T-cell (primary cell): ENCODE results near the gene LGMN. TPM values are rescaled to one million over a fixed set of nuclear protein-coding genes. Genes with fewer than 3 reads are reported as not detected.
"Not testable (repeated sequence)": the region's sequence is repeated elsewhere in the genome, so short reads cannot be mapped to it uniquely, and the experiment has no call there.

Source experiments
- ATAC-seq, 4 experiments: fragments of 200-7000 bp in 3 of 4; fragments of 150-1000 bp in 1 of 4; cut with Tn5 transposase; replicated peaks in 1 of 4; 1 replicate in 3 of 4; 2 replicates in 1 of 4; pipeline ENCODE4 v1.10.0; 2021; ENCODE audit warnings: moderate library complexity in 3 of 4, mild to moderate bottlenecking in 2 of 4, moderate number of reproducible peaks in 1 of 4
- CTCF ChIA-PET, 2 donors: fragments of 300-600 bp; sonication (Branson Sonifier 250); formaldehyde crosslinking; loops; one replicate each; lab custom pipeline; 2022; ENCODE audit warnings: antibody characterized with exemption in 2 of 2; lab: Charles Lee
- POLR2A ChIA-PET, 2 donors: fragments of 300-600 bp; sonication (Branson Sonifier 250); formaldehyde crosslinking; loops; one replicate each; lab custom pipeline; 2022; ENCODE audit warnings: antibody characterized with exemption in 2 of 2; lab: Charles Lee
- DNase-seq, 35 experiments: peaks; one replicate each; pipeline versions ENCODE4 v3.0.0 to v3.0.0-alpha.2; 2013 to 2023
- H3K27ac ChIP-seq: one replicate; pipeline ENCODE4 v1.5.1; 2013; ENCODE audit warnings: low read length
- H3K27me3 ChIP-seq, 2 experiments: replicated peaks in 1 of 2; 1 replicate in 1 of 2; 2 replicates in 1 of 2; pipeline versions ENCODE4 v1.6.1 to v1.7.0; 2013; ENCODE audit warnings: low read length in 1 of 2, mixed read lengths in 1 of 2; ENCODE audit not compliant: control insufficient read depth in 2 of 2, insufficient read depth in 2 of 2; ENCODE audit errors: extremely low read depth in 1 of 2
- H3K36me3 ChIP-seq, 2 donors: 1 replicate in 1 of 2; 2 replicates in 1 of 2; pipeline versions ENCODE4 v1.6.1 to v1.7.0; 2013; ENCODE audit warnings: low read length in 1 of 2; ENCODE audit not compliant: control insufficient read depth in 2 of 2, insufficient read depth in 1 of 2; ENCODE audit errors: extremely low read depth in 1 of 2
- H3K4me1 ChIP-seq, 2 experiments: 1 replicate in 1 of 2; 2 replicates in 1 of 2; pipeline versions ENCODE4 v1.6.1 to v1.7.0; 2013; ENCODE audit warnings: low read length in 2 of 2, mixed read lengths in 1 of 2; ENCODE audit not compliant: insufficient read depth in 2 of 2, control insufficient read depth in 1 of 2; ENCODE audit errors: extremely low read depth in 1 of 2
- H3K4me3 ChIP-seq, 2 donors: 1 replicate in 1 of 2; 2 replicates in 1 of 2; pipeline versions ENCODE4 v1.5.1 to v1.7.0; 2013; ENCODE audit warnings: mild to moderate bottlenecking in 2 of 2, low read length in 1 of 2, moderate library complexity in 1 of 2; ENCODE audit not compliant: control insufficient read depth in 1 of 2; ENCODE audit errors: extremely low read depth in 1 of 2
- H3K9me3 ChIP-seq: 2 replicates; pipeline ENCODE4 v1.7.0; 2013
- H3K27ac Mint-ChIP-seq, 2 donors: one replicate each; pipeline ENCODE4 v1.8.0; 2020 to 2021; ENCODE audit warnings: mild to moderate bottlenecking in 2 of 2, mixed read lengths in 2 of 2
- H3K27me3 Mint-ChIP-seq, 2 donors: one replicate each; pipeline ENCODE4 v1.8.0; 2021 to 2022; ENCODE audit warnings: mixed read lengths in 2 of 2
- H3K36me3 Mint-ChIP-seq: one replicate; pipeline ENCODE4 v1.8.0; 2021; ENCODE audit warnings: mixed read lengths
- H3K4me1 Mint-ChIP-seq, 3 donors: one replicate each; pipeline ENCODE4 v1.8.0; 2020 to 2022; ENCODE audit warnings: mixed read lengths in 3 of 3, mild to moderate bottlenecking in 1 of 3
- H3K4me3 Mint-ChIP-seq, 3 donors: one replicate each; pipeline ENCODE4 v1.8.0; 2020 to 2022; ENCODE audit warnings: mild to moderate bottlenecking in 3 of 3, mixed read lengths in 3 of 3, moderate library complexity in 3 of 3
- H3K9me3 Mint-ChIP-seq, 3 donors: one replicate each; pipeline ENCODE4 v1.8.0; 2020 to 2022; ENCODE audit warnings: mixed read lengths in 3 of 3
- WGBS: methylation state at CpG from one replicate; pipeline ENCODE4 v1.1.5; 2013; ENCODE audit warnings: missing lambda C conversion rate; ENCODE audit not compliant: insufficient coverage; 5-methylcytosine and 5-hydroxymethylcytosine counted together
- total RNA-seq, 35 experiments: library from RNA in 6 of 35; stranded (reverse) in 6 of 35; fragments of 120-200 nt in 1 of 35; gene quantifications; one replicate each; pipeline versions ENCODE4 v1.2.1 to v1.2.4 and lab custom pipeline; 2013 to 2026

LGMN gene
- total RNA-seq, 5 donors from 2014 or later (not counting 1 experiment from before 2014, with no cell fraction given), result 6.1 to 11.1 (median 8.8) TPM

DNA sequence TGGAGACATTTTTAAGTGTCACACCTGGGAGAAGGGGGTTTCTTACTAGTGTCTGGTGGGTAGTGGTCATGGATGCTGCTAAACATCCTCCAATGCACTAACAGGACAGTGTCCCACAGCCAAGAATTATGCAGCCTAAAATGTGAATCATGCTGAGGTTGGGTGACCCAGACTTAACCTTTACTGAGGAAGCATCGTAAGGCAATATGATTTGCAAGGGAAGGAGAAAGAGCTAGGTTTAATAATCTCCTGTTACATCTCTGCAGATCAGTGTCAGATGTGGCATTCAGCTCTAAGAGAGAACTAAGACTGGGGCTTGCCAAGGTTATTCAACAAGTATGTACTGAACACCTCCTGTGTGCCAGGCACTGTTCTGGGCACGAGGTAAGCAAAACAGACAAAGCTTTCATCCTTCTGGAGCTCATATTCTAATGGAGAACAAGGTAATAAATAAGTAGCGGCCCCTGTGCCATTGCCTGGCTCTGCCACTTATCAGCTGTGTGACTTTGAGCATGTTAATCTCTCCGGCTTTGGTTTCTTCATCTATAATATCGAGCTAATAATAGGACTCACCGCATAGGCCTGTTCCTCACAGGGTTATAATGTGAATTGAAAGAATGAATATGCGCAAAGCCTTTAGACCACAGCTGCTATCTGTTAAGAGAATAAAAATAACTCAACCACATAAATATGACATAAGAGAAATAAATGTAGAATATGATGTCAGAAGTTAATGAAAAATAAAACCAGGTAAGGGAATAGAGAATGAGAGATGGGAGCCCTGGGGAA is 32.2 kb upstream of the LGMN start:
- POLR2A ChIA-PET, result interaction anchor here in 1 of 2 donors (0.6 to 1.0 kb wide), 2 partner anchors 13 to 15 kb away, joined by 3 read pairs; no protein-coding TSS in a partner anchor
- Mint-ChIP-seq H3K27ac (no peak overlapping the region), H3K4me1 (peaks cover 0 to 11% (median 0%) of the 10 kb centered on the region in 3 donors), H3K9me3 (no peaks in the 10 kb centered on the region), H3K4me3 (no peak overlapping the region), H3K36me3 (no peaks in the 10 kb centered on the region), H3K27me3 (no peaks in the 10 kb centered on the region)
- CTCF ChIA-PET, result interaction anchor here (0.7 to 1.2 kb wide), 3 partner anchors 24 to 66 kb away, joined by 3 to 5 read pairs (median 3); partner anchors contain the start of gene LGMN (in 1 of the 2)
- H3K4me3 ChIP-seq, result no peak overlapping the region
- no peak for DNase-seq
- no CpG with 5 or more reads among the region's 7 CpGs for WGBS
- ATAC-seq, result peak; percentile 22 to 68 (median 41)
- no peaks in the 10 kb centered on the region for H3K9me3 ChIP-seq
- H3K4me1 ChIP-seq, result peaks cover 0 to 4% of the 10 kb centered on the region in 2 experiments
- H3K36me3 ChIP-seq, result no peaks in the 10 kb centered on the region
- H3K27me3 ChIP-seq, result no peaks in the 10 kb centered on the region
- no peak overlapping the region for H3K27ac ChIP-seq

- H3K27ac Mint-ChIP-seq, H3K9me3 Mint-ChIP-seq, H3K27me3 Mint-ChIP-seq, H3K27me3 ChIP-seq, H3K9me3 ChIP-seq, H3K27ac ChIP-seq, DNase-seq, H3K4me1 ChIP-seq, POLR2A ChIA-PET, H3K36me3 Mint-ChIP-seq, H3K4me3 Mint-ChIP-seq, H3K4me3 ChIP-seq, H3K36me3 ChIP-seq: not testable (repeated sequence)
- peak in 2 of 4 experiments; percentile 32 to 40 for ATAC-seq
- peaks cover 0 to 19% (median 2%) of the 10 kb centered on the region in 3 donors for H3K4me1 Mint-ChIP-seq
- WGBS, result no CpG with 5 or more reads among the region's 3 CpGs
- CTCF ChIA-PET, result interaction anchor here in 1 of 2 donors (0.6 kb wide), 1 partner anchor 169 kb away, joined by 3 read pairs; no protein-coding TSS in a partner anchor
Observed at GRCh38 chr14:92778868-92779565, 30.6 kb upstream of the LGMN start.

DNA sequence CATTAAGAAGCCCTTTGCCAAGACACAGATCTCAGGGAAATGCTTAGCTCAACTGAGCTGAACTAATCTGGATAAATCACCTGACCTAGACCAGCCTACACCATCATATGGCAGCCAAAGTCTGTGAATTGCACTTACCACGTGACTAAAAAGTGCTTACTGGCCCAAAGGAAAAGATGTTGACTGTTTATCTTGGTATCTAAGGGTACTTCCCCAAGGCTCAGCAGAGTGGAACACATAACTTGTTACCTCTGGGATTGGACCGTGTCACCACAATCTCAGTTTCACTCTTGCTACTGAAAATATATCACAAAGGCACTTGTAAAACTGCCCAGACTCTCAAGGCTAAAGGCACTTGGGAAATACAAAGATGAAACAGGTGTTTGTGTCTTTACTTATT is 26.9 kb upstream of the LGMN start:
- H3K27ac ChIP-seq, H3K27me3 ChIP-seq, H3K36me3 ChIP-seq, H3K27me3 Mint-ChIP-seq, H3K9me3 Mint-ChIP-seq, H3K36me3 Mint-ChIP-seq, H3K4me3 Mint-ChIP-seq, H3K4me1 ChIP-seq, H3K9me3 ChIP-seq, H3K4me3 ChIP-seq, H3K27ac Mint-ChIP-seq: not testable (repeated sequence)
- ATAC-seq (peak in 1 of 4 experiments; percentile 69), DNase-seq (peak in 1 of 35 experiments; percentile 22)
- CTCF ChIA-PET, result interaction anchor here in 1 of 2 donors (0.6 kb wide), 1 partner anchor 137 kb away, joined by 3 read pairs; no protein-coding TSS in a partner anchor
- POLR2A ChIA-PET, result interaction anchor here in 1 of 2 donors (0.7 kb wide), 1 partner anchor 273 kb away, joined by 4 read pairs; no protein-coding TSS in a partner anchor
- no CpG with 5 or more reads among the region's 2 CpGs for WGBS
- peaks cover 0 to 17% (median 2%) of the 10 kb centered on the region in 3 donors for H3K4me1 Mint-ChIP-seq

- Histone ChIP-seq H3K4me1 (no peaks in the 10 kb centered on the region), H3K36me3 (no peaks in the 10 kb centered on the region), H3K9me3 (no peaks in the 10 kb centered on the region), H3K27ac (no peak overlapping the region), H3K27me3 (peaks cover 0 to 3% of the 10 kb centered on the region in 2 experiments), H3K4me3 (no peak overlapping the region)
- H3K4me1 Mint-ChIP-seq, result peaks cover 0 to 15% (median 2%) of the 10 kb centered on the region in 3 donors
- CTCF ChIA-PET, result no interaction called here
- WGBS, result 100% methylated on average over 1 of the region's 8 CpGs
- no peak for DNase-seq
- no peak for ATAC-seq
- H3K27me3 Mint-ChIP-seq, result no peaks in the 10 kb centered on the region
- H3K27ac Mint-ChIP-seq, result no peak overlapping the region
- H3K9me3 Mint-ChIP-seq, result no peaks in the 10 kb centered on the region
- POLR2A ChIA-PET, result no interaction called here
- H3K4me3 Mint-ChIP-seq, result no peak overlapping the region
- no peaks in the 10 kb centered on the region for H3K36me3 Mint-ChIP-seq
Observed at GRCh38 chr14:92774572-92774971, 26.1 kb upstream of the LGMN start.

DNA sequence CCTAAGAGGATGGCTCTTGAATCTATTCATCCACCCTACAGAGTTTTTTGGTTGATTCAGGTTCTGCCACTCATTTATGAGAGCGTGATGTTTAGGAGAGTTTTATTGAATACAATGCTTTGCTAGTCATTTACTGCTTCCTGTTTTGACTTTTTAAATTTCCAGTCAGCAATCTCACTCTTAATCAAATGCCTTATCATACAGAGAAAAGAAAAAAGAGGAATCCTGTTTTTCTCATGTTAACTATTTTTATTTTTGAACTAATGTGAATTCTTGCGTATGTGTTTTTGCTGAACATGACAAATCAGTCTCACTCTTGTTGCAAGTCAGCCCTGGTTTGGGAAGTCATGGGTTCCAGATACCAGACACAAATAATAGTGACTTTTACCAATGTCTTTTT is 22.1 kb upstream of the LGMN start:
- Histone ChIP-seq H3K27ac (no peak overlapping the region), H3K27me3 (peaks cover 0 to 4% of the 10 kb centered on the region in 2 experiments), H3K4me1 (no peaks in the 10 kb centered on the region), H3K36me3 (no peaks in the 10 kb centered on the region), H3K4me3 (no peak overlapping the region), H3K9me3 (no peaks in the 10 kb centered on the region)
- no CpG with 5 or more reads among the region's 2 CpGs for WGBS
- Mint-ChIP-seq H3K27ac (peak overlapping the region in 1 of 2 donors; percentile 28), H3K9me3 (no peaks in the 10 kb centered on the region), H3K4me1 (peaks cover 0 to 22% (median 2%) of the 10 kb centered on the region in 3 donors), H3K4me3 (no peak overlapping the region), H3K36me3 (no peaks in the 10 kb centered on the region), H3K27me3 (no peaks in the 10 kb centered on the region)
- ChIA-PET POLR2A (interaction anchor here in 1 of 2 donors (0.6 kb wide), 2 partner anchors 22 to 443 kb away, joined by 4 to 6 read pairs; no protein-coding TSS in a partner anchor), CTCF (interaction anchor here (0.6 to 1.0 kb wide), 3 partner anchors 16 to 103 kb away, joined by 3 to 7 read pairs (median 4); no protein-coding TSS in a partner anchor)
- no peak for DNase-seq
- no peak for ATAC-seq

GRCh38 chr14:92768795-92769194 is 20.4 kb upstream of the LGMN start:
- ChIA-PET CTCF (no interaction called here), POLR2A (no interaction called here)
- H3K9me3 ChIP-seq, result no peaks in the 10 kb centered on the region
- H3K4me3 ChIP-seq, result no peak overlapping the region
- H3K36me3 ChIP-seq, result no peaks in the 10 kb centered on the region
- Mint-ChIP-seq H3K4me3 (no peak overlapping the region), H3K27me3 (no peaks in the 10 kb centered on the region), H3K36me3 (no peaks in the 10 kb centered on the region), H3K4me1 (peaks cover 0 to 15% (median 0%) of the 10 kb centered on the region in 3 donors), H3K9me3 (no peaks in the 10 kb centered on the region), H3K27ac (no peak overlapping the region)
- H3K27me3 ChIP-seq, result peaks cover 0 to 4% of the 10 kb centered on the region in 2 experiments
- DNase-seq (no peak), ATAC-seq (no peak)
- H3K27ac ChIP-seq, result peak overlapping the region; percentile 18
- WGBS, result 94% methylated on average over 3 of the region's 5 CpGs
- no peaks in the 10 kb centered on the region for H3K4me1 ChIP-seq
